Neuronal stem cell (in vitro differentiated cells): ENCODE measurements around the gene YRDC.

Experiments used
- DNase-seq: peaks from one replicate; pipeline ENCODE4 v3.0.0-alpha.2; 2013; ENCODE audit warnings: low spot score
- H2AFZ ChIP-seq: one replicate; pipeline ENCODE4 v1.6.1; 2013; ENCODE audit warnings: mild to moderate bottlenecking, low read length, inconsistent platforms
- H2AK5ac ChIP-seq: 2 replicates; pipeline ENCODE4 v1.6.1; 2013; ENCODE audit warnings: low read depth, mild to moderate bottlenecking, inconsistent platforms, low read length, moderate library complexity, mixed read lengths
- H2BK120ac ChIP-seq: 2 replicates; pipeline ENCODE4 v1.6.1; 2013; ENCODE audit warnings: low read depth, mild to moderate bottlenecking, inconsistent platforms, low read length, moderate library complexity, mixed read lengths
- H2BK12ac ChIP-seq: one replicate; pipeline ENCODE4 v1.6.1; 2013; ENCODE audit warnings: low read length, inconsistent platforms
- H2BK15ac ChIP-seq: 2 replicates; pipeline ENCODE4 v1.6.1; 2013; ENCODE audit warnings: mild to moderate bottlenecking, low read length, inconsistent platforms, mixed read lengths
- H2BK5ac ChIP-seq: one replicate; pipeline ENCODE4 v1.6.1; 2013; ENCODE audit warnings: inconsistent platforms, mild to moderate bottlenecking, low read length, moderate library complexity
- H3K14ac ChIP-seq: one replicate; pipeline ENCODE4 v1.6.1; 2013; ENCODE audit warnings: low read length, inconsistent platforms
- H3K18ac ChIP-seq: 2 replicates; pipeline ENCODE4 v1.6.1; 2013; ENCODE audit warnings: low read length, inconsistent platforms
- H3K23ac ChIP-seq: 2 replicates; pipeline ENCODE4 v1.6.1; 2013; ENCODE audit warnings: low read depth, mild to moderate bottlenecking, mixed read lengths, low read length, inconsistent platforms; ENCODE audit not compliant: poor library complexity
- H3K27ac ChIP-seq: replicated peaks from 3 replicates; pipeline ENCODE4 v1.5.1; 2013; ENCODE audit warnings: low read length, inconsistent platforms
- H3K27me3 ChIP-seq, 3 experiments: 2 replicates each; pipeline ENCODE4 v1.6.1; 2013; ENCODE audit warnings: low read length in 3 of 3, mild to moderate bottlenecking in 2 of 3, inconsistent platforms in 1 of 3, low read depth in 1 of 3, mixed read lengths in 1 of 3, moderate library complexity in 1 of 3; ENCODE audit not compliant: control insufficient read depth in 3 of 3, insufficient read depth in 3 of 3
- H3K36me3 ChIP-seq, 2 donors: replicated peaks in 1 of 2; 2 replicates each; pipeline ENCODE4 v1.6.1; 2013; ENCODE audit warnings: low read length in 2 of 2; ENCODE audit not compliant: control insufficient read depth in 2 of 2, insufficient read depth in 2 of 2
- H3K4ac ChIP-seq: 2 replicates; pipeline ENCODE4 v1.6.1; 2013; ENCODE audit warnings: inconsistent platforms, mild to moderate bottlenecking, low read length, moderate library complexity
- H3K4me1 ChIP-seq, 2 donors: 1 replicate in 1 of 2; 2 replicates in 1 of 2; pipeline ENCODE4 v1.6.1; 2013; ENCODE audit warnings: low read length in 2 of 2, low read depth in 1 of 2; ENCODE audit not compliant: control insufficient read depth in 2 of 2, insufficient read depth in 1 of 2
- H3K4me2 ChIP-seq: one replicate; pipeline ENCODE4 v1.6.1; 2013; ENCODE audit warnings: mild to moderate bottlenecking, low read length, inconsistent platforms; ENCODE audit not compliant: insufficient read depth, poor library complexity, severe bottlenecking
- H3K4me3 ChIP-seq, 2 donors: 2 replicates each; pipeline ENCODE4 v1.5.1; 2013; ENCODE audit warnings: low read length in 2 of 2, mild to moderate bottlenecking in 2 of 2, inconsistent platforms in 1 of 2, moderate library complexity in 1 of 2
- H3K79me1 ChIP-seq: one replicate; pipeline ENCODE4 v1.6.1; 2013; ENCODE audit warnings: low read depth, mild to moderate bottlenecking, inconsistent platforms, low read length, moderate library complexity
- H3K9ac ChIP-seq: one replicate; pipeline ENCODE4 v1.6.1; 2013; ENCODE audit warnings: mild to moderate bottlenecking, low read depth, low read length, inconsistent platforms; ENCODE audit not compliant: poor library complexity
- H3K9me3 ChIP-seq, 2 donors: replicated peaks in 1 of 2; 2 replicates each; pipeline versions ENCODE3 to v1.6.1; 2013; ENCODE audit warnings: low read length in 2 of 2, mild to moderate bottlenecking in 2 of 2, inconsistent platforms in 1 of 2, low read depth in 1 of 2, mixed read lengths in 1 of 2, moderate library complexity in 1 of 2; ENCODE audit not compliant: control insufficient read depth in 2 of 2, insufficient read depth in 1 of 2
- H4K8ac ChIP-seq: one replicate; pipeline ENCODE4 v1.6.1; 2013; ENCODE audit warnings: low read depth, mild to moderate bottlenecking, inconsistent platforms, low read length, moderate library complexity
- H4K91ac ChIP-seq: one replicate; pipeline ENCODE4 v1.6.1; 2013; ENCODE audit warnings: low read length, low read depth, mild to moderate bottlenecking, inconsistent platforms; ENCODE audit not compliant: poor library complexity
- WGBS, 2 donors: extraction: QIAGEN DNeasy Blood & Tissue Kit; methylation state at CpG; one replicate each; pipeline ENCODE4 v1.1.7; 2013; ENCODE audit warnings: missing lambda C conversion rate in 2 of 2, mixed read lengths in 1 of 2; ENCODE audit not compliant: insufficient read length in 2 of 2, insufficient replicate concordance in 1 of 2; ENCODE audit errors: extremely low coverage in 2 of 2; 5-methylcytosine and 5-hydroxymethylcytosine counted together

Gene YRDC

DNA sequence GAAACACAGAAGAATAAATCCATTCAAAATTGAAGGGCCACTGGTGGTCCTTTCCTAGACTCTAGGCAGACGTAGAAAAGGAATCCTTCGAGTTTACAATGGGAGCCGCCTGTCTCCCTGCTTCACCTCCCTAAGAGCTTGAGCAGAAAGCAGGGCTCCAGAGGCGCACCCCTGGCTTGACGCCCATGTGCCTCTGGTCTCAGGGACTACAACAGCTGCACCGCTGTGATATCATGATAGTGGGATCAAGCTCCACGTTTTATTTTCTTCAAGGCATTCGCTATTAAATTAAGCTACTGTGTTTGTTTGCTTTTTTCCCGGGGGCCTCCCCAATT is 821 bp downstream of the YRDC start:
- Histone ChIP-seq H2AFZ (no peak overlapping the region), H3K9me3 (no peaks in the 10 kb centered on the region), H2BK120ac (no peak overlapping the region), H2BK15ac (no peak overlapping the region), H3K4me1 (peaks cover 8 to 15% of the 10 kb centered on the region in 2 donors), H3K23ac (peak overlapping the region; percentile 96), H3K9ac (peak overlapping the region; percentile 98), H3K18ac (no peak overlapping the region), H3K79me1 (peaks cover 9% of the 10 kb centered on the region), H2BK5ac (peak overlapping the region; percentile 46), H3K14ac (no peak overlapping the region), H3K4me3 (peak overlapping the region; percentile 95 to 100), H3K36me3 (peaks cover 36 to 70% of the 10 kb centered on the region in 2 donors), H2BK12ac (no peak overlapping the region), H3K4ac (no peak overlapping the region), H3K4me2 (peak overlapping the region; percentile 90), H3K27ac (no peak overlapping the region), H3K27me3 (no peaks in the 10 kb centered on the region), H2AK5ac (no peak overlapping the region), H4K8ac (no peak overlapping the region), H4K91ac (no peak overlapping the region)
- WGBS, 2 donors, result no CpG with 5 or more reads among the region's 9 CpGs
- DNase-seq, result no peak

DNA sequence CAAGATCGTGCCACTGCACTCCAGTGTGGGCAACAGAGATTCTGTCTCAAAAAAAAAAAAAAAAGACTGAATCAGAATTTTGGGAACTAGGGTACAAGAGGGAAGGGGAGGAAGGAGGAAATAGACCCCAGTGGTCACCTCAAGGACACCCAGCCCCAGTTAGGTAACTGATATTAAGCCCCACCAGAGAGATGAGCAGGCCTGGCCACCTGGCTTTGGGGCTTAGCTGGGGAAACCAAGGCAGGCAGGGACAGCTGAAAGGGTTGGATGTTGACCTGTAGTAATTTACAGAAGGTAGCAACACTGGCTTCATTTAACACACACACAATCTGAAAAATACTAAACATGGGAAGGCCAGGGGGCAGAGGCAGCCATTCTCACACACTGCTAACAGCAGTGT is 5.6 kb downstream of the YRDC start:
- H3K4me3 ChIP-seq, result peak overlapping the region in 1 of 2 donors; percentile 47
- whole genome bisulfite sequencing, 2 donors, result no CpG with 5 or more reads among the region's 1 CpG
- no peak overlapping the region for H2BK12ac ChIP-seq
- H3K4me2 ChIP-seq, result no peak overlapping the region
- DNase-seq, result no peak
- peaks cover 31 to 91% of the 10 kb centered on the region in 2 donors for H3K36me3 ChIP-seq
- H3K4ac ChIP-seq, result no peak overlapping the region
- H3K14ac ChIP-seq, result no peak overlapping the region
- H2AFZ ChIP-seq, result no peak overlapping the region
- no peaks in the 10 kb centered on the region for H3K9me3 ChIP-seq
- H2AK5ac ChIP-seq, result no peak overlapping the region
- H4K8ac ChIP-seq, result no peak overlapping the region
- no peak overlapping the region for H3K27ac ChIP-seq
- no peak overlapping the region for H3K18ac ChIP-seq
- no peak overlapping the region for H2BK15ac ChIP-seq
- H2BK120ac ChIP-seq, result no peak overlapping the region
- no peak overlapping the region for H3K23ac ChIP-seq
- H3K27me3 ChIP-seq, result no peaks in the 10 kb centered on the region
- H2BK5ac ChIP-seq, result no peak overlapping the region
- H3K9ac ChIP-seq, result no peak overlapping the region
- H3K79me1 ChIP-seq, result peaks cover 9% of the 10 kb centered on the region
- H4K91ac ChIP-seq, result no peak overlapping the region
- peaks cover 6 to 8% of the 10 kb centered on the region in 2 donors for H3K4me1 ChIP-seq

DNA sequence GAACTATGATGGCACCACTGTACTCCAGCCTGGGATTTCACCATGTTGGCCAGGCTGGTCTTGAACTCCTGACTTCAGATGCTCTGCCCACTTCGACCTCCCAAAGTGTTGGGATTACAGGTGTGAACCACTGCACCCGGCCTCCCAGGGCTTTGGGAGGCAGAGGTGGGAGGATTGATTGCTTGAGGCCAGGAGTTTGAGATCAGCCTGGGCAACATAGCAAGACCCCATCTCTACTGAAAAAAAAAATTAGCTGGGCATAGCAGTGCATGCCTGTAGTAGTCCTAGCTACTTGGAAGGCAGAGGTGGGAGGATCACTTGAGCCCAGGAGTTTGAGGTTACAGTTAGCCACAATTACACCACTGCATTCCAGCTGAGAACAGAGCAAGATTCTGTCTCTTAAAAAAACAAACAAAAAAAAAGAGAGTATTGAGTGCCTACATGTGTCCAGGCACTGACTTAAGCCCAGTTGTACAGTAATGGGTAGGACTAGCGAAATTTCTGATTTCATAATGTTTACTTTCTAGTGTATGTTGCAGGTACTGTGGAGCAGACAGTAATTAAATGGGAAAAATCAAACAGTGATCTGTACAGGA is 10.2 kb downstream of the YRDC start:
- Histone ChIP-seq H2BK15ac (no peak overlapping the region), H3K9ac (no peak overlapping the region), H3K9me3 (no peaks in the 10 kb centered on the region), H4K91ac (no peak overlapping the region), H2BK5ac (no peak overlapping the region), H3K27me3 (peaks cover 0 to 27% (median 4%) of the 10 kb centered on the region in 3 experiments), H3K27ac (no peak overlapping the region), H3K4ac (no peak overlapping the region), H2AFZ (no peak overlapping the region), H3K4me3 (no peak overlapping the region), H3K4me2 (no peak overlapping the region), H3K14ac (no peak overlapping the region), H2BK12ac (no peak overlapping the region), H2AK5ac (no peak overlapping the region), H3K4me1 (peaks cover 0 to 6% of the 10 kb centered on the region in 2 donors), H3K79me1 (peaks cover 3% of the 10 kb centered on the region), H4K8ac (no peak overlapping the region), H2BK120ac (no peak overlapping the region), H3K36me3 (peaks cover 4 to 59% of the 10 kb centered on the region in 2 donors), H3K18ac (no peak overlapping the region), H3K23ac (no peak overlapping the region)
- no CpG with 5 or more reads among the region's 3 CpGs for WGBS, 2 donors
- no peak for DNase-seq

DNA sequence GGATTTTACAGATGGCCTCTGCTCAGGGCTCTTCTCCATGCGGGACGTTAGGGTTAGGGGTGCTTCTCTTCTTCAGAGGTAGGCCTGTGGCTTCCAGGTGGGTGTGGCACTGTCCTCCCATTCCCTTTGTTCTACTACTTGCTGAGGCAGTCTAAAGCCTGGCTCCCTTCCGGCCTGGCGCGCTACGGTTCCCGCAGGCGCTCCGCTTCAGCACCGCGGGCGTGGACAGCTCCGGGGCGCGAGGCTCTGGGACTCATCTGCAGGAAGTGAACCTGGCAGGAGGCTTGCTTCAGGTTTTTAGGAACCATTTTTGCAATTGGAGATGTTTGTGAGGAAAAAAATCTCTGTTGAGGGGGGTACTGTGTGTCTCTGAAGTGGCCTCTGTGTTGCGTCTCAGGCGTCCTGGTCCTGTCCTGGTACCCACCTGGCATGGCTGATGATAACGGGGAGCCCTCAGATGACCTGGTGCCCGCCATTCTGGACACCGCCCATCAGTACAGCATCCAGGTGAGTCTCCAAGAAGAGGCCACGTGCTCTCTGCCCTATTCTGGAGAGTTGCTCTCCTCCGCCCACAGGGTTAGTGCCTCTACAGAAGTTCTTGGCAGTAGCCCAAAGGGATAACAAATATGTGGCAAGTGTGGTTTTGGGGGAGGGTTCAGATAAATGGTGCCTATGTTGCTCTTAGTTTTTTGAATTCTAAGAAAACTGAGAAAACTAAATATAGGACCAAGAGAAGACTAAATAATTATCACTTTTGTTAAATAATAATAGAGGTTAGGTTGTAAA is 12.5 kb downstream of the YRDC start:
- H2AK5ac ChIP-seq, result no peak overlapping the region
- no peak overlapping the region for H2BK15ac ChIP-seq
- H3K27ac ChIP-seq, result no peak overlapping the region
- peak overlapping the region in 1 of 2 donors; percentile 83 for H3K4me3 ChIP-seq
- H3K23ac ChIP-seq, result no peak overlapping the region
- H2AFZ ChIP-seq, result peak overlapping the region; percentile 100
- H3K9ac ChIP-seq, result no peak overlapping the region
- WGBS, 2 donors, result no CpG with 5 or more reads among the region's 22 CpGs
- no peak overlapping the region for H3K4ac ChIP-seq
- no peak overlapping the region for H3K18ac ChIP-seq
- H3K4me1 ChIP-seq, result peaks cover 0 to 6% of the 10 kb centered on the region in 2 donors
- H3K9me3 ChIP-seq, result no peaks in the 10 kb centered on the region
- H3K79me1 ChIP-seq, result peaks cover 3% of the 10 kb centered on the region
- no peak overlapping the region for H3K14ac ChIP-seq
- DNase-seq, result peak; percentile 67
- no peak overlapping the region for H2BK120ac ChIP-seq
- H3K36me3 ChIP-seq, result peaks cover 0 to 39% of the 10 kb centered on the region in 2 donors
- H4K91ac ChIP-seq, result no peak overlapping the region
- H2BK5ac ChIP-seq, result no peak overlapping the region
- peaks cover 6 to 41% (median 8%) of the 10 kb centered on the region in 3 experiments for H3K27me3 ChIP-seq
- no peak overlapping the region for H3K4me2 ChIP-seq
- no peak overlapping the region for H2BK12ac ChIP-seq
- H4K8ac ChIP-seq, result no peak overlapping the region
